ENCODE measurements around the gene GRIK4.
A peak's percentile ranks its signal among the peaks of the same experiment; 100 is the strongest.

DNA sequence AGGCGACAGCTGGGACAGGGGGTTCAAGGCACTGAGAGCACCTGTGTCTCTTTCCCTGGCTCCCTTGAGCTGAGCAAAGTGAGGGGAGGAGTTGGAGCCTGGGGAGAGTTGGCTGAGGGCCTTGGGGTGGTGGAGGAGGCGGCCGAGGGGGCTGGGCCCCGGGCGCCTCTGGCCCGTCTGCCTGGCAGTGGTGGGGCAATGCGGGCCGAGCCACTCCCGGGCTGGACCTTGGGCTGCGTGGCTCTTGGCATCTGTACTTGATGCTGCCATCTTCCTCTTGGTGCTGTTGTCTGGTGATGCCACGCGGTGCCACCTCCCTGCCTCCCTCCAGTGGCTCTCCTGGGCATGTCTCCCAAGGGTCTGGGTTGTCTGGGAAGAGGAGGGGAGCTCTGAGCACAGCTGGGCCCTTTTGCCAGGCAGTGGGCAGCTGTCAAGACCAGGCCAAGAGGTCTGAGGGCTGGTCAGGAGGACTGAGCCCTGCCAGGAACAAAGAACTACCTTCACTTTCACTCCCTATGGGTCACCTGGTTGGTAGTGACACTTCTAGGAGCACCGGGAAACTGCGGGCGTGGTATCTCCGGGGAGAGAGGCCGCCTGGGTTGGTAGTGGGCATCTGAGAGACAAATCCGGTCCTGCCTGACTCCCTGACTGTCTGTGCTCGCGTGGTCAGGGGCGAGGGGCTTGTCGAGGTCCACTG lies 1.3 kb downstream of the GRIK4 start:
- TF ChIP-seq, protein P1, sequence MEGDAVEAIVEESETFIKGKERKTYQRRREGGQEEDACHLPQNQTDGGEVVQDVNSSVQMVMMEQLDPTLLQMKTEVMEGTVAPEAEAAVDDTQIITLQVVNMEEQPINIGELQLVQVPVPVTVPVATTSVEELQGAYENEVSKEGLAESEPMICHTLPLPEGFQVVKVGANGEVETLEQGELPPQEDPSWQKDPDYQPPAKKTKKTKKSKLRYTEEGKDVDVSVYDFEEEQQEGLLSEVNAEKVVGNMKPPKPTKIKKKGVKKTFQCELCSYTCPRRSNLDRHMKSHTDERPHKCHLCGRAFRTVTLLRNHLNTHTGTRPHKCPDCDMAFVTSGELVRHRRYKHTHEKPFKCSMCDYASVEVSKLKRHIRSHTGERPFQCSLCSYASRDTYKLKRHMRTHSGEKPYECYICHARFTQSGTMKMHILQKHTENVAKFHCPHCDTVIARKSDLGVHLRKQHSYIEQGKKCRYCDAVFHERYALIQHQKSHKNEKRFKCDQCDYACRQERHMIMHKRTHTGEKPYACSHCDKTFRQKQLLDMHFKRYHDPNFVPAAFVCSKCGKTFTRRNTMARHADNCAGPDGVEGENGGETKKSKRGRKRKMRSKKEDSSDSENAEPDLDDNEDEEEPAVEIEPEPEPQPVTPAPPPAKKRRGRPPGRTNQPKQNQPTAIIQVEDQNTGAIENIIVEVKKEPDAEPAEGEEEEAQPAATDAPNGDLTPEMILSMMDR (conservative IDR thresholded peaks at IDR 0.05; ENCODE audit: low read depth, low read length), result peak; percentile 41; the same call in 1 of the 2 replicates
- no peak for TF ChIP-seq EZH2phosphoT487 (IDR thresholded peaks at IDR 0.05; ENCODE audit: borderline replicate concordance, low read length)

Measured in PC-3 (cell line).